Measurements from ENCODE around the gene EEF1AKMT1. TPM values are rescaled to one million over a fixed set of nuclear protein-coding genes. Genes with fewer than 3 reads are reported as not detected.
"Not testable (repeated sequence)": the region's sequence is repeated elsewhere in the genome, so short reads cannot be mapped to it uniquely, and the experiment has no call there.

The EEF1AKMT1 gene
- total RNA-seq, 1 donor from 2014 or later = 5.4 TPM

GRCh38 chr13:20700288-20700687, 73.5 kb downstream of the EEF1AKMT1 start:
- no peak for DNase-seq (ENCODE audit: low read depth in 2 of 2)

- no peak for DNase-seq (ENCODE audit: low read depth in 2 of 2)
Observed at GRCh38 chr13:20699715-20700114, 74.0 kb downstream of the EEF1AKMT1 start.

GRCh38 chr13:20696073-20696472, 77.7 kb downstream of the EEF1AKMT1 start:
- DNase-seq (ENCODE audit: low read depth in 2 of 2) = no peak

- DNase-seq (ENCODE audit: low read depth in 2 of 2) = no peak
Observed at GRCh38 chr13:20691616-20692015, 82.1 kb downstream of the EEF1AKMT1 start.

- no peak for DNase-seq (ENCODE audit: low read depth in 2 of 2)
Observed at GRCh38 chr13:20689291-20689690, 84.5 kb downstream of the EEF1AKMT1 start.

GRCh38 chr13:20686863-20687579, 86.7 kb downstream of the EEF1AKMT1 start:
- no peak for DNase-seq (ENCODE audit: low read depth in 2 of 2)

- DNase-seq (ENCODE audit: low read depth in 2 of 2) = no peak
Observed at GRCh38 chr13:20686167-20686566, 87.6 kb downstream of the EEF1AKMT1 start.

- no peak for DNase-seq (ENCODE audit: low read depth in 2 of 2)
Observed at GRCh38 chr13:20685092-20685491, 88.7 kb downstream of the EEF1AKMT1 start.

GRCh38 chr13:20684546-20684945, 89.2 kb downstream of the EEF1AKMT1 start:
- DNase-seq (ENCODE audit: low read depth in 2 of 2) = no peak

GRCh38 chr13:20684041-20684440, 89.7 kb downstream of the EEF1AKMT1 start:
- no peak for DNase-seq (ENCODE audit: low read depth in 2 of 2)

- no peak for DNase-seq (ENCODE audit: low read depth in 2 of 2)
Observed at GRCh38 chr13:20682061-20682460, 91.7 kb downstream of the EEF1AKMT1 start.

GRCh38 chr13:20681481-20681880, 92.3 kb downstream of the EEF1AKMT1 start:
- not testable (repeated sequence) for DNase-seq (ENCODE audit: low read depth in 2 of 2)

GRCh38 chr13:20680416-20681080, 93.2 kb downstream of the EEF1AKMT1 start:
- no peak for DNase-seq (ENCODE audit: low read depth in 2 of 2)

GRCh38 chr13:20679879-20680278, 93.9 kb downstream of the EEF1AKMT1 start:
- no peak for DNase-seq (ENCODE audit: low read depth in 2 of 2)

Other genes with a start within 250 kb of the EEF1AKMT1 start
- gene CRYL1, start 248.1 kb downstream of the EEF1AKMT1 start, total RNA-seq = 36.8 and 40.7 TPM in 2 replicates
- 6.2 and 7.7 TPM in 2 replicates for gene IFT88, start 206.8 kb downstream of the EEF1AKMT1 start, total RNA-seq
- gene IL17D, start 70.3 kb downstream of the EEF1AKMT1 start, total RNA-seq = 1.3 and 3.4 TPM in 2 replicates
- gene XPO4, start 128.8 kb upstream of the EEF1AKMT1 start, total RNA-seq = 21.3 and 22.0 TPM in 2 replicates